ENCODE results near the gene ANKRD55.
"Not testable (repeated sequence)": the region's sequence is repeated elsewhere in the genome, so short reads cannot be mapped to it uniquely, and the experiment has no call there.

Gene ANKRD55

DNA sequence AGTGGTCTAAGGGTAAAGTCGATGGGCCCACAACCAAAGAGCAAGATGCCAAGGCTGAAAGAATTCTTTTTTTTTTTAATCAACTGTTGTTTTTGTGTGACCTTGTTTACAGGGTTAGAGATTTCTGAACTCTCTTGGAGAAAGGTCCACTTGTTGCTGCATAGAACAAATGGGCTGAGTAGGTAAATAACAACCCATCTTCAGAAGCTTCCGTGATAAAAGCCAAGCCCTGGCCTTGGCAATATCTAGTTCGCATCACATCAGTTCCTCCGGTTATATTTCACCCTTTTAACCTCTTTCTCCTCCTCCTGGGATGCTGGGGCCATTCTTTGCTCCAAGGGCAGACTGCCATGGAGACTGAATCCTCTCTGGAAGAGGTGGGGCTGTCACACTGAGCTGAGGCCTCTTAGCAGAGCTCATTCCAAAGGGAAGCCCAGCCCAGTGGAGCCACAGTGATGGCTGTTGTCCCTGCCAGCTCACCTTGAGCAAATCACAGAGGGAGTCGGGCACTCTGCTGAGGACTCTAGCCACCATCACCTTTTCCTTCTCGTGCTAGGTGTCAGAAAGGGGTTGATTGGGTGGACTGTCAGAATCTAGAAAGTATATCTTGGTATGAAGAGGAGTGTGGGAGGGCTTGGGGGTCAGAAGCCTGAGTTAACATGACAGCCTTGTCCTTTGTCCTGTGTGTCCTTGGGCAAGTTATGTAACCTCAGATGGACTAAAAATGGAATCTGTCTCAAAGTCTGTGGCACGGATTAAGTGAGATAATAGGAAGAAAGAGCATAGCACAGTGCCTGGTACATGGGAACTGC, 17.9 kb downstream of the ANKRD55 start:
- DNase-seq (ENCODE audit: low read depth, low spot score), result no peak
- H3K4me3 ChIP-seq (ENCODE audit: low read depth, low read length), result no peak overlapping the region
- POLR2A ChIA-PET, result no interaction called here
- TF ChIP-seq, protein P1, sequence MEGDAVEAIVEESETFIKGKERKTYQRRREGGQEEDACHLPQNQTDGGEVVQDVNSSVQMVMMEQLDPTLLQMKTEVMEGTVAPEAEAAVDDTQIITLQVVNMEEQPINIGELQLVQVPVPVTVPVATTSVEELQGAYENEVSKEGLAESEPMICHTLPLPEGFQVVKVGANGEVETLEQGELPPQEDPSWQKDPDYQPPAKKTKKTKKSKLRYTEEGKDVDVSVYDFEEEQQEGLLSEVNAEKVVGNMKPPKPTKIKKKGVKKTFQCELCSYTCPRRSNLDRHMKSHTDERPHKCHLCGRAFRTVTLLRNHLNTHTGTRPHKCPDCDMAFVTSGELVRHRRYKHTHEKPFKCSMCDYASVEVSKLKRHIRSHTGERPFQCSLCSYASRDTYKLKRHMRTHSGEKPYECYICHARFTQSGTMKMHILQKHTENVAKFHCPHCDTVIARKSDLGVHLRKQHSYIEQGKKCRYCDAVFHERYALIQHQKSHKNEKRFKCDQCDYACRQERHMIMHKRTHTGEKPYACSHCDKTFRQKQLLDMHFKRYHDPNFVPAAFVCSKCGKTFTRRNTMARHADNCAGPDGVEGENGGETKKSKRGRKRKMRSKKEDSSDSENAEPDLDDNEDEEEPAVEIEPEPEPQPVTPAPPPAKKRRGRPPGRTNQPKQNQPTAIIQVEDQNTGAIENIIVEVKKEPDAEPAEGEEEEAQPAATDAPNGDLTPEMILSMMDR (IDR thresholded peaks at IDR 0.05; ENCODE audit: insufficient read depth, low read length, missing control alignments), result no peak
- CTCF ChIA-PET, result interaction anchor here (0.6 to 1.6 kb wide), 3 partner anchors 14 to 623 kb away, joined by 3 to 5 read pairs (median 3); no protein-coding TSS in a partner anchor

DNA sequence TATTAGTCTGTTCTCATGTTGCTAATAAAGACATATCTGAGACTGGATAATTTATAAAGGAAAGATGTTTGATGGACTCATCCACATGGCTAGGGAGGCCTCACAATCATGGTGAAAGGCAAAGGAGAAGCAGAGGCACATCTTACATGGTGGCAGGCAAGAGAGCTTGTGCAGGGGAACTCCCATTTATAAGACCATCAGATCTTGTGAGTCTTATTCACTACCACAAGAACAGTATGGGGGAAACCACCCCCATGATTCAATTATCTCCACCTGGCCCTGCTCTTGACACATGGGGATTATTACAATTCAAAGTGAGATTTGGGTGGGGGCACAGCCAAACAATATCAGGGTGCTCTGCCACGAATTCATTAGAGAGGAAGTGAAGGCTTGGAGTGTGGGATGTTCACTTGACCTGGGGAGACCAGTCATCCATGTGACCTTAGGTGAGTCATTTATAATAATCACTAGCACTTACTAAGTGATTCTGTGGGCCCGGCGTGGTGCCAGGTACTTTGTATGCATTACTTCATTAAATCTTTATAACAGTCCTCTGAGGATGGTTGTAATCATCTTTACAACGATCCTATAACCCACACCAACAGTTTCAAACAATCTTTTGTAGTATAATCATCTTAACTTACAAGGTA, 19.1 kb downstream of the ANKRD55 start:
- H3K4me3 ChIP-seq (ENCODE audit: low read depth, low read length); CTCF ChIA-PET; POLR2A ChIA-PET; DNase-seq (ENCODE audit: low read depth, low spot score): not testable (repeated sequence)

DNA sequence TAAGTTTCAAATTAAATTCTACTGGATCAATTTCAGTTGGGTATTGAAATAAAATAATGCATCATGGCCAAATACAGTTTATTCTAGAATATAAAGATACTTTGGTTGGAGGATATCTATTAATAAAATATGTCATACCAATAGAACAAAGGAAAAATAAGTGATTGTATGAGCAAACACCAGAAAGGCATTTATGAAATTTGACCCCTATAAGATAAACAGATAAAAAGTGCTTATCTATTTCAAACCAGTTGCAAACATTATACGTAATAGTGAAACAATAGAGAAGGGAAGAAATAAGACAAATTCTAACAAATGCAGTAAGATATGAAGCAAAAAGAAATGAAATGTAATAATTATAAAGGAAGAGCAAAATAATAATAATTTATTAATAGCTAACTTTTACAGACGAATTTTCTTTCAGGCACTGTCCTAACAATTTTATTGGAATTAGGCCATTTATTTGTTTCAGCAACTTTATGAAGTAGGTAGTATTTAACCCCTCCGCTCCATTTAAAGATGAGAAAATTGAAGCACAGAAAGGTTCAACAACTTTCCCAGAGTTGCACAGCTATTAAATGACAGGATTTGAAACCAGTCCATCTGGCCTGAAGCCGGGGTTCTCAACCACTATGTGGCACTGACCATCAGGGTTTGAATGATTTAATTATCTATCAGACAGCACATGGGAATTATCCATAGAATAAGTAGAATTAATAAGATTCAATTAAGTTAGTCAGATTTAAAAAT, 20.8 kb downstream of the ANKRD55 start:
- POLR2A ChIA-PET, result no interaction called here
- no peak for DNase-seq (ENCODE audit: low read depth, low spot score)
- CTCF ChIA-PET, result interaction anchor here (1.0 kb wide), 1 partner anchor 12 kb away, joined by 4 read pairs; no protein-coding TSS in a partner anchor
- no peak overlapping the region for H3K4me3 ChIP-seq (ENCODE audit: low read depth, low read length)
- TF ChIP-seq, protein P1 (IDR thresholded peaks at IDR 0.05; ENCODE audit: insufficient read depth, low read length, missing control alignments), result no peak

DNA sequence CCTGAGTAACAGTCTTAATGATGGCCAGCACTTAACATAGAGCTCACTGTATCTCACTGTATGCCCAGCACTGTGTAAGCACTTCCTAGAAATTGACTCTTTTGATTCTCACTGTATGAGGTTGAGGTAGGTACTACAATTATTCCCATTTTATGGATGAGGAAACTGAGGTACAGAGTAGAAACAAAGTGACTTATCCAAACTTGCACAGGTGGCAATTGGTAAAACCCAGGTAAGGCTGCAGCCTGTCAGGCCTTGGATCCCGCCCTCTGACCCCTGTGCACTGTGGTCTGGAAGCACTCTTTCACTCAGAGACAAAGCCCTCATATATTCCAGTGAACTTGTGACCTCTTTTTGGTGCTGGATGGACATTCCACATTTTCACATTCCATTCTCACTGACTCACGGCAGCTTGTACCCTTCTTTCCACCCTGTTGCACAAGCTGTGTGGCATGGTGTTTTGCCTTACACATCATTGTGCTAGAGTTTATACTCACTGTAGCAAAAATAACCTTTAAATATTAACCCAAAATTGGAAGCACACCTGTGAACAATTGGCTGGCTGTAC, 21.7 kb downstream of the ANKRD55 start:
- CTCF ChIA-PET, result interaction anchor here (0.8 kb wide), 1 partner anchor 10 kb away, joined by 4 read pairs; no protein-coding TSS in a partner anchor
- POLR2A ChIA-PET, result no interaction called here
- peak; percentile 65 for DNase-seq (ENCODE audit: low read depth, low spot score)
- TF ChIP-seq, protein P1 (IDR thresholded peaks at IDR 0.05; ENCODE audit: insufficient read depth, low read length, missing control alignments), result no peak
- H3K4me3 ChIP-seq (ENCODE audit: low read depth, low read length), result no peak overlapping the region

DNA sequence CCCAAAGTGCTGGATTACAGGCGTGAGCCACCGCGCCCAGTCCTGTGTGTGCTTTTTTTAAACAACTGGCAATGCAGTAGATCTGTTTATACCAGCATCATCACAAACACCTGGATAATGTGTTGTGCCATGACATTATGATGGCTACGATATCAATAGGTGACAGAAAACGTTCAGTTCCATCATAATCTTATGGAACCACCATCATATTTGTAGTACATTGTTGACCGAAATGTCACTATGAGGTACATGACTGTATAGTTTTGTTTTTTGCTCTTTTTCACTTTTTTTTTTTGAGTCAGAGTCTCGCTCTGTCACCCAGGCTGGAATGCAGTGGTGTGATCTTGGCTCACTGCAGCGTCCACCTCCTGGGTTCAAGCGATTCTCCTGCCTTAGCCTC, 24.4 kb downstream of the ANKRD55 start:
- TF ChIP-seq, protein P1 (IDR thresholded peaks at IDR 0.05; ENCODE audit: insufficient read depth, low read length, missing control alignments), result no peak
- POLR2A ChIA-PET, result no interaction called here
- H3K4me3 ChIP-seq (ENCODE audit: low read depth, low read length), result no peak overlapping the region
- no peak for DNase-seq (ENCODE audit: low read depth, low spot score)
- CTCF ChIA-PET, result interaction anchor here (0.6 to 3.0 kb wide), 3 partner anchors 62 to 1223 kb away, joined by 3 to 12 read pairs (median 3); partner anchors contain the start of gene ESM1

DNA sequence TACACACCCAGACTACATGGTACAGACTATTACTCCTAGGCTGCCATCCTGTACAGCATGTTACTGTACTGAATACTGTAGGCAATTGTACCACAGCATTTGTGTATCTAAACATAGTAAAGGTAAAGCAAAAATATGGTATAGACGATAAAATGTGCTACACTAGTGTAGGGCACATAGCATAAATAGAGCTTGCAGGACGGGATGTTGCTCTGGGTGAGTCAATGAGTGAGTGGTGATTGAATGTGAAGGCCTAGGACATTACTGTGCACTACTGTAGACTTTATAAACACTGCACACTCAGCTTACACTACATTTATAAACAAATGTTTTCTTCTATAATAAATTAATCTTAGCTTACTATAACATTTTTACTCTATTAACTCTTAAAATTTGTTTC, 25.6 kb downstream of the ANKRD55 start:
- H3K4me3 ChIP-seq (ENCODE audit: low read depth, low read length), result no peak overlapping the region
- no peak for DNase-seq (ENCODE audit: low read depth, low spot score)
- TF ChIP-seq, protein P1 (IDR thresholded peaks at IDR 0.05; ENCODE audit: insufficient read depth, low read length, missing control alignments), result no peak
- ChIA-PET POLR2A (no interaction called here), CTCF (interaction anchor here (0.9 to 3.0 kb wide), 2 partner anchors 57 to 272 kb away, joined by 3 to 12 read pairs; no protein-coding TSS in a partner anchor)

Data from AG04449 (cell line).